Activated naive CD4-positive, alpha-beta T cell treated with Interleukin-2 at 50 U/mL for 16 hours (primary cell): ENCODE data around the gene TANC2.
"Not testable (repeated sequence)": the region's sequence is repeated elsewhere in the genome, so short reads cannot be mapped to it uniquely, and the experiment has no call there.

Source experiments
- DNase-seq: peaks from one replicate; pipeline ENCODE4 v3.0.0-alpha.2; 2020

Gene TANC2

DNA sequence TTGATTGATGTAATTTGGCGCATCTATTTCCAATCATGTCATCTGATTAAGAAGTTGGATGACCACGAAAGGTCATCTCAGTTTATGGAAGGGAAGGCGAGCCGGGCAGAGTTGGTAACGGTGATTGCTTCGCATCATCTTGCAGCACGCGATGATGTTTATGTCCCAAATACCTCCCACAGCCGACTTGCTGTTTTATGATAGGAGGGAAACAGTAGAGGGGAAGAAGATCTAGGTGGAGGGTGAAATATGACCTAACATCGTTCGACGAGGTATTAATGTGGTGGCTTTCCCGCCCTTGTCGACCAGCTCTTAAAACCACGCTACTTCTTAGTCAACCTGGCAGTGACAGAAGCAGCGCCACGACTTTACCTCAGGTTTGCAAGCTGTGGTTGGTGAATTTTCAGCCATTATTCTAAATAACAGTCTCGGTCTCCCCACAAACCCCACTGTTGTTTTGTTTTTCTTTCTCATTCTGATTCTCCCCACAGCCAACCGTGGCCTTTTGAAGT is 805 bp upstream of the TANC2 start:
- peak; percentile 68 for DNase-seq

DNA sequence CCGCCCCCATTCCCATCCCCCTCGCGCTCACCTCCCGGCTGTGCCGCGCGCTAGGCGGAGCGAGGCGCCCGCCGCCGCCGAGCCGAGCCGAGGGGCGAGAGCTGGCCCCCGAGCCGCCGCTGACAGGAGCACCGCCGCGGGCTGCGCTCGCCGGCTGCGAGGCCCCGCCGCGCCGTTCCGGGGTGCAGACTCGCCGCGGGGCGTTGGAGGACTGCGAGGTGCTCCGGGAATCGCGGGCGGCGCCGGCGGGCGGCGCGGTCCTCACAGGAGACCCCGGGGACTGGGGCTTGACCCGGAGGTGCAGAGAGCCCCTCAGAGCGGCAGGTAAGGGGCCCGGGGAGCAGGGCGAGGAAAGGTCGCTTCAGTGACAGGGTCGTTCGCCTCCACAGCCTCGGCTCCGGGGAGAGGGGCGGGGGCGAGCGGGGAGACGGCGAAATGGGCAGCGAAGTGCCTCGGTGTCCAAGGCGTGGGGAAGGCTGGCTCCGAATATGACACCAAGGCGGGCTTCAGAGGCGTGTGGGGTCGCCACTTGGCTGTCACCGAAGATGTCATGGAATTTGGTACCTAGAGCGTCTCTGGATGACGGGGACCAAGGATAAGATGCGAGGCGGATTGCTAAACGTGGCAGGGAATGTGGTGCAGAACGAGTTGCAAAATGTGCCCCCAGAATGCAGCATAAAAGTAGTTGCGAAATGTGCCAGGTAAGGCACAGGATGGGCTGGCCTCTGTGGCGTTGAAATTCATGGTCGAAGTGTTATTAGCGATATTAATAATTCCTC is 580 bp downstream of the TANC2 start:
- peak; percentile 67 for DNase-seq

DNA sequence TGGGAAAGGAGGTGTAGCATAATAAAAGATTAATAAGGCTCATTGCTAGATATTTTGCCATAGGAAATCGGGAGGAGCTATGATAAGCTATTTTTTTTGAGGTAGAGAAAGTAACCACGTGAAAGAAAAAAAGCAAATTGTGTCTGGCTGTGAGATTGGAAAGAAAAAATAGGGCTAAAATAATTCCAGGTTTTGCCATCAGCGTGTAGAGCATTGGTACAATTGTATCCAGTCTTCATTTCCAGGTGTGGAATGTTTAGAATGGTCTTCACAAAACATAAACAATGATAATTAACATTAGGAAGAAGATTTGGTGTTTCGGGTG is 1.1 kb downstream of the TANC2 start:
- DNase-seq: no peak

DNA sequence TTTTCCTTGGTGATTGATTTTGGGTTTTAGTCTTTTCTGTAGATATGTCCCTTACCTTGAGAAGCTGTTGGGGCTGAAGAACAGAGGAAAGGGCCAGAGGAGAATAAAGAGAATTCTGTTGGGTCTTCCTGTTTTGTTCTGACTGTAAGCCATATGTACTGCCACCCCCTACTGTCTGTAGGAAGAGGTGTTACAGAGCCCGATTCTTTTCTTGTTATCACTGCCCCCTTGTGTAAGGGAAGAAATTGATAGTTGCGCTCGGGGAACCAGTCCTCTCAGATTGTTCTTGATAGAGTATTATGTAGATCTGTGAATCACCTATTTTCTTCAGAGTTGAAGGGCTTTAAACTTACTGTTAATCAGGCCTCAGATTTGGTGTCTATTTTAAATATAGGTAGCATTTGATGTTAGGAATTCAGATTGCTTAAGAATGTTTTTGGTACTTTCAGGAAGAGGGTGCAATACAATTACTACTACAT is 2.4 kb downstream of the TANC2 start:
- peak; percentile 40 for DNase-seq

DNA sequence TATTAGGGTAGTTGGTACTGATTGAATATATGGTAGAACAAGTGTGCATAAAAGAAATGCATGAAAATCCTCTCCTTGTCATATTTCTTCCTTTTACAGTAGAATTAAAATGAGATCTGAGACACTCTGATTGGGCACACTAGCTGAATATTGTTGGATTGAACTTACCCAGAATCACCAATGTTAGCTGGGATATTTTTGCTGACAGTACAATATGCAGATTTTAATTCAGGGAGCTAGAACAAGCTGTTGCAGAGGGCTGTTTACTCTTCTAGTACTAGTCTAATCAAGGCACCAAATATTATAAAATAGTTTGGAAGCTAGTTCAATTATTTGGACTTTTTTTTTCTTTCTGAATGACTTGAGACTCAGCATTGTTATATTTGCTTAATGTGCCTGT is 4.6 kb downstream of the TANC2 start:
- no peak for DNase-seq

DNA sequence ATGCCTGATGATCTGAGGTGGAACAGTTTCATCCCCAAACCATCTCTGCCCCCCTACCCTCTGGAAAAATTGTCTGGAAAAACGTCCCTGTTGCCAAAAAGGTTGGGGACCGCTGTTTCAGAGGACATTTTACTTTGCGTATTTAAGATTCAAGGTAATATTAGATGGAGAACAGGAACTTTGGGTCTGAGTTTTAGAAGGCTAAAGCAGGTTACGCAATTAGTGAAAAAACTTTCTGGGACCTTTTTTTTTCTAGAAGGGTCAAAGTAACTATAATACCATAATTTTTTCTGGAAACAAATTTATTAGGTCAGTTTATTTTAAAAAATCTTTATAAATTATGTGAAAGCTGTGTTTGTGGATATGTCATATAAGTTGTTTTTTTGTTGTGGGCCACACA is 5.8 kb downstream of the TANC2 start:
- no peak for DNase-seq

DNA sequence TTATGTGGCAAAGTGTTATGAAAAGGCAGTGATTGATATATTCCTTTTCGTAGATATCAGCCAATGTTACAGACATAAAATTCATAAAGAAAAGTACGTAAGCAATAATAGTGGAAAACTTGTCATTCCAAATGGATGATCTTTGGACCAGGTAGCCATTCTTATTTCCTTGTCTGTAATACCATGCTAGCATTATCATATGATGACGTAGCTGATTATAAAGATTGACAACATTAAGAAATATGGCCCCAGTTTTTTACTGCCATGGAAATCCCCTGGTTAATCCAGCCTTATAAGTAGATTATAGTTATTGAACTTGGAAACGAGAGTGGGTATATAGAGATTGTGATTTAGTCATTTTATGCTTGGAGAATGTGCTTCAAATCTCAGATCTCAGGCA is 8.8 kb downstream of the TANC2 start:
- no peak for DNase-seq

DNA sequence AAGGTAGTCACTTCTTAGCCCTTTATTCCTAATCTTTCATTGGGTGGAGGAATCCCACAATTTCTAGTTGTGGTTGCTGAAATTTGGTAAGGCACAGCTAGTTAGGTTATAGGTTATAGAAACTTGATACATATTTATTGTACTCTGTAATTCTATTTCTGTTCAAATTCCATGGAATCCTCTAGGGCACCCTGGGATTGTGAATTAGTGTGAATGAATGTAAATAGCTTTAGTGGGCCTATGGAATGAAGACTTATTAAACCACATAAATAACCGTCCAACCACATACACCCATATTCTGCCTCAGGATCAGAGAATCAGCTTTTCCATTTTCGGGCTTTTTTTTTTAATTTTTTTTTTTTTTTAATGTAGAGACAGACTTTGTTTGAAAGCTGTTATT is 9.2 kb downstream of the TANC2 start:
- DNase-seq: no peak

DNA sequence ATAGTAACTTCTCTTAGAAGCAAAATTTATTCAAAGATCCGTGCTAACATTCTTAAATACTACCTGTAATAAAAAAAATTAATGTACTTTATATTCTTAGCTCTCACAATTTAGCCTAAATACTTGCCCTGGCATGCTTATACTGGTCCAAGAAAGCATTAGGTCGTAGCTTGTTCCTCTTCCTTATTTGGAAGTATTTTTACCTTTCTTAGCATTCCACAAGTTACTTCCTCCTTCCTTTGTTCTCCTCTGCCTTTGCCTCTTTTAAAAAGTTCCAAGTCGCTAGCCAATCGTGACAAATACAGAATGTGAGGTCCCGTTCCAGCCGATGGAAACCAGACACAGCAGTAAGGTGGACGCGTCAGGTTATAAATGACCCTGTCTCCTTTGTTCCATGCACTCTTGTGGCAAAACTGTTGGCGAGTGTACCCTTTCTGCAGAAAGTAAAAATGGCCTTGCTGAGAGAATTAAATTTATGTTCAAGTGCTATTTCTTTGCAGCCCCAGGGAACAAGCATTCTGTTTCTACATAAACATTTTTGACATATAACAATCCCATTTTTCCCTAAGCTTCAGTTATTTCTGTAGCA is 10.7 kb downstream of the TANC2 start:
- DNase-seq: not testable (repeated sequence)

DNA sequence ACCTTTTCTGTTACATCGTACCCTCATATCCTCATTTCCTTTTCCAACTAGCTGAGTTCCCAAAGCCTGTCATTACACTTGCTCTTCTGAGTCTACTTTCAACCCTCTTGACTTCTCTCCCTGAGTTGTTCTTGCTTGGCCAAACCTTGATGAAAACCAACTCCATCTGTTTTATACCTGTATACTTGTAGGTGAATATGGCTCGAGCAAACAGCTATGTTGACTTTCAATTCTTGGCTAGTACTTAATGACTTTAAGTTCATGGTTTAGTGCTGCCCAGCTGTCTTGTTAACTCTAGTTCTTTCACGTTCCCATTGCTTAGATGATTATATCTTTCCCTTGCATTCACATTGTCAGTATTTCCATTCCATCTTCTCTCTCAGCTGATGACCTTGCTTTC is 14.8 kb downstream of the TANC2 start:
- DNase-seq: no peak

DNA sequence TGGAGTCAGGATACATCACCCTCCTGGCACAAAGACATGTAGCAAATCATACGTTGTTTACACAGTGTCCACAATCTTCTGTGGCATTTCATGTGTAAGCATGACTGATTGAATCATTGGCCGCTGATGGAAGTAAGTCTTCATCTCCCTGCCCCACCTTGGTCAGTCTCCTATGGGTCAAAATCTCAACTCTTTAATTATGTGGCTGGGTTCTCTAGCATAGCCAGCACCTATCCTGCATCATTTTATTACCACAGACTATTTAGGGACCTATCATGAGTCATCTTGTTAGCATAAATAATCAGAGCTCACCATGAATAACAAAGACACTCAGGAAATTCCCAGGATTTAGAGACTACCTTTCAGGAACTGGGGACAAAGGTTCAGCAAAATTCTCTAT is 15.9 kb downstream of the TANC2 start:
- DNase-seq: no peak

DNA sequence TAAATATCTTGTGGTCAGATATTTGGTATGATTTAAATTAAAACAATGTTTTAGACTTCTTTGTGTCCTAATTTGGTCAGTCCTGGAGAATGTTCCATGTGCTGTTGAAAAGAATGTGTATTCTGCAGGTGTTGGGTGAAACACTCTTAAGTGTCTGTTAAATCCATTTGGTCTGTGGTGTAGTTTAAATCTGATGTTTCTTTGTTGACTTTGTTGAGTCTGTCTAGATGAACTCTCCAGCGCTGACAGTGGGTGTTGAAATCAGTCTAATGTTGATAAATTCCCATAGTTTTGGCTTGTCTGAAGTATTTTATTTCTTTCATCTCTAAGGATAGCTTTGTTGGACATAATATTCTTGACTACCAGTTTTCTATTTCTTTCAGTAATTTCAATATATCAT is 18.8 kb downstream of the TANC2 start:
- no peak for DNase-seq

DNA sequence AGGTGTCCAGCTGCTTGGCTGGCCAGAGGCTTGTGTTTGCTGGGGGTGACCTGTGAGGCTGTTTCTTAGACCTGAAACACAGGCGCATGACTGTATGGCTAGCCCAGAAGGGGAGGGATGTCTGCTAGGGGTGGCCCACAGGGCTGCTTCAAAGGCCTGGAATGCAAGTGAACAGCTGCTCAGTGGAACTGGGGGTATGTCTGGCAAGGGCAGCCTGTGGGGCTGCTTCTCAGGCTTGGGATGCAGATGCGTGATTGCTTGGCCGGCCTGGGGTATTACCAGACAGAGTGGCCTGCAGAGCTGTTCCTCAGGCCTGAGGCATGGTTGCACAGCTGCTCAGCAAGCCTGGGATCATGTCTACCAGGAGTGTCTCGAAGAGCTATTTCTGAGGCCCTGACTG is 20.5 kb downstream of the TANC2 start:
- DNase-seq: no peak

DNA sequence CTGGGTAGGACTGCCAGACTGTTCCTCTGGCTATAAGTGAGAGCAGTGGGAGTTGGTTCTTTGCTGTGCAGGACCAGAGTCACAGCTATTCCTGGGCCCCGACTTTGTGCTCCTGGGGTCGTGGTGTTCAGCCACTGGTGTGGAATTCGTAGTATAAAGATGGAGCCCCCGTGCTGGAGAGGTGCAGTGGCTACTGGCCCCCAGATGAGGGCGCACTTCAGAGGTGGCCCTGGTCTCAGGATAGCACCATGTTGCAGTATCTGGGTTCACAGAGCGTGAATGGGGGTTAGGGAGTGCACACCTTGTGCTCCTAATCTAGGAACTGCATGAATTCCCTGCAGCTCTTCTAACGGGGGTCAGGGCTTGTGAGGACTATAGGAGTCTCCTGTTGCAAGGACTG is 21.1 kb downstream of the TANC2 start:
- DNase-seq: no peak

DNA sequence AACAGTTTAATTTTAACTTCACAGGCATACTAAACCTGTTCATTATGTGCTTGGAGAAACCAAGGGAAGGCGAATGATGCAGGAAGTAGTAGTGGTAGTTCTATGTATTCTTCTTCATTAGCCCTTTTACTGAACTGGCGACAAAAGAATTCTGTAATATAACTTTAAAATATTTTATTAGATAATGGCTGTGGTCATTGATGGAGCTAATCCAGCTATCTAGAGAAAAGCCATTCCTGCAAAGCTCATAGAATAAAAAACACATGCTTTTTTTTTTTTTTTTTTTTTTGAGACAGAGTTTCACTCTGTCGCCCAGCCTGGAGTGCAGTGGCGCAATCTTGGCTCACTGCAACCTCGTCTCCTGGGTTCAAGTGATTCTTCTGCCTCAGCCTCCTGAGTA is 23.5 kb downstream of the TANC2 start:
- DNase-seq: no peak

DNA sequence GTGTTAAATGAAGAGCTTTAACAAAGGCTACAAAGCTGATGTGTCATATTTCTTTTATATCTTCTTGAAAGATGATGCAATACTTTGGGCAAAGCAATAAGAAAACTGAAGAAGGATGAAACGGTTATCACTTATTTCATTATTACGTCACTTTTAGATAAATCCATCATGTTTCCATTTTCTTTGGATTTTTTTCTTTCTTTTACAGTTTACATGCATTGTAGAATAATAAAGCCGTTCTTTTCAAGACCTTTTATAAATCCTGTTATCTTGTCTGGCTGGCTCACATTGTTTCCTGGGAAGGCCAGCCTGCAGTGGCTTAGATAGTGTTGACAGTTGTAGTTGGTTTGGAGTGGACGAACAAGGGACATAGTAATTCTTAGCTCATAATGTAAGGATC is 28.9 kb downstream of the TANC2 start:
- DNase-seq: no peak

DNA sequence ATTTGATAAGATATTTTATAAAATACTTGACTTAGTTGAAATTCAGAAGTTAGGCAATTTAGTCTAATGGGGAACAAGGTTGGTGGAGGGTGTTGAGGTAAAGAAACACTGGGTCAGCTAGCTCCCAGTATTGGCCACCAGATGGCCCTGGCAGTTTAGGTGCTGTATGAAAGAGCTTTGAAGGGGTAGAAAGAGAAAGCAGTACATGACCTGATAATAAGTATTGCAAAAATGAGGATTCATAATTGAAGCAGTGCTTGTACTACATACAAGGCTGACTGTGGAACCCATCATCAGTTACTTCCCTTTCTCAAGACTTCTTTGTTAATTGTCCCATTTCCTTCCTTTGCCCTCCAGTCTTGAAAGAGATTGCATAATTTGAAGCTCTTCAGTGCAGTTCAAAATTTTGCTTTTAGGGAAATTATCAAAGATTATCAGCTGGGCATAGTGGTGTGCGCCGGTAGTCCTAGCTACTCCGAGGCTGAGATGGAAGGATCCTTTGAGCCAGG is 29.4 kb downstream of the TANC2 start:
- peak; percentile 16 for DNase-seq

DNA sequence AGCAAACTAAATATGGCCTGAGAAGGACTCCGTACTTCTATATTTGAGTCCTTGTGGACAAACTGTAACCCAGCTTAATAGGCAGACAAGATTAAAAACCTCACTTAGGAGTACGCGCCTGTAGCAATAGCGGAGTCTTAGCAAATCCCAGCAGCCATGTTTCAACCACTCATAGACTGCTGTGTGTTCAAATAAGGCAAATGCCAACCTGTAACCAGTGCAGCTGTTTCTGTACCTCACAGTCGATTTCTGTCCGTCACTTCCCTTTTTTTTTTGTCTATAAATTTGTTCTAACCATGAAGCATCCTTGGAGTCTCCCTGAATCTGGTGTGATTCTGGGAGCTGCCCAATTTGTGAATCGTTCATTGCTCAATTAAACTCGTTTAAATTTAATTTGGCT is 30.2 kb downstream of the TANC2 start:
- no peak for DNase-seq

DNA sequence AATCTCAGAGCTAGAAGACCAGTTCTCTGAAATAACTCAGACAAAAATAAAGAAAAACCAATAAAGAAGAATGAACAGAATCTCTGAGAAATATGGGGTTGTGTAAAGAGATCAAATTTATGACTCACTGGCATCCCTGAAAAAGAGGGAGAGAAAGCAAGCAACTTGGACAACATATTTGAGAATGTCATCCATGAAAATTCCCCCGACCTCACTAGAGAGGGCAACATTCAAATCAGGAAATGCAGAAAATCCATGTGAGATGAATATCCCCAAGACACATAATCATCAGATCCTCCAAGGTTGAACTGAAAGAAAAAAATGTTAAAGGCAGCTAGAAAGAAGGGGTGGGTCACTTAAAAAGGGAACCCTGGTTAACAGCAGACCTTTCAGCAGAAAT is 32.1 kb downstream of the TANC2 start:
- DNase-seq: no peak

DNA sequence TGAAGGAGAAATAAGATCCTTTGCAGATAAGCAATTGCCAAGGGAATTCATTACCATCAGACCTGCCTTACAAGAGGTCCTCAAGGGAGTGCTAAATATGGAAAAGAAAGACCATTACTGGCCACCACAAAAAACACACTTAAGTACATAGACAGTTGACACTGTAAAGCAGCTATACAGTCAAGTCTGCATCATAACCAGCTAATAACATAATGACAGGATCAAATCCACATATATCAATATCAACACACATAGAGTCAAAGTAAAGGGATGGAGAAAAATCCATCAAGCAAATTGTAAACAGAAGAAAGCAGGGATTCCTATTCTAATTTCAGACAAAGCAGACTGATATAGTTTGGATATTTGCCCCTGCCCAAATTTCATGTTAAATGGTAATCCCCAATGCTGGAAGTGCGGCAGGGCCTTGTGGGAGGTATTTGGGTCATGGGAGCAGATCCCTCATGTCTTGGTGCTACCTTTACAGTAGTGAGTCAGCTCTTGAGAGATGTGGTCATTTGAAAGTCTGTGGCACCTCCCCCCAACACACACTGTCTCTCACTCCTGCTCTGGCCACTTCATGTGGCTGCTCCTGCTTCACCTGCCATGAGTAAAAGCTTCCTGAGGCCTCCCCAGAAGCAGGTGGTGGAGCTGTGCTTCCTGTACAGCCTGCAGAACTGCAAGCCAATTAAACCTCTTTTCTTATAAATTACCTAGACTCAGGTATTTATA is 32.8 kb downstream of the TANC2 start:
- no peak for DNase-seq

DNA sequence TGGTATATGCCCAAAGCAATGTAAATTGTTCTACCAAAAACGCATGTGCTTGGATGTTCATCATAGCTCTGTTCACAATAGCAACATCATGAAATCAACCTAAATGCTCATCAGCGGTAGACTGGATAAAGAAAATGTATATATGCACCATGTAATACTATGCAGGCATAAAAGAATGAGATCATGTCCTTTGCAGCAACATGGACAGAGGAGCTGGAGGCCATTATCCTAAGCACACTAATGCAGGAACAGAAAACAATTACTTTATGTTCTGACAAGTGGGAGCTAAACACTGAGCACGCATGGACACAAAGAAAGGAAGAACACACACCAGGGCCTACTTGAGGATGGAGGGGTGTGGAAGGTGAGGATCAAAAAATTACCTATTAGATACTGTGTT is 33.7 kb downstream of the TANC2 start:
- no peak for DNase-seq

DNA sequence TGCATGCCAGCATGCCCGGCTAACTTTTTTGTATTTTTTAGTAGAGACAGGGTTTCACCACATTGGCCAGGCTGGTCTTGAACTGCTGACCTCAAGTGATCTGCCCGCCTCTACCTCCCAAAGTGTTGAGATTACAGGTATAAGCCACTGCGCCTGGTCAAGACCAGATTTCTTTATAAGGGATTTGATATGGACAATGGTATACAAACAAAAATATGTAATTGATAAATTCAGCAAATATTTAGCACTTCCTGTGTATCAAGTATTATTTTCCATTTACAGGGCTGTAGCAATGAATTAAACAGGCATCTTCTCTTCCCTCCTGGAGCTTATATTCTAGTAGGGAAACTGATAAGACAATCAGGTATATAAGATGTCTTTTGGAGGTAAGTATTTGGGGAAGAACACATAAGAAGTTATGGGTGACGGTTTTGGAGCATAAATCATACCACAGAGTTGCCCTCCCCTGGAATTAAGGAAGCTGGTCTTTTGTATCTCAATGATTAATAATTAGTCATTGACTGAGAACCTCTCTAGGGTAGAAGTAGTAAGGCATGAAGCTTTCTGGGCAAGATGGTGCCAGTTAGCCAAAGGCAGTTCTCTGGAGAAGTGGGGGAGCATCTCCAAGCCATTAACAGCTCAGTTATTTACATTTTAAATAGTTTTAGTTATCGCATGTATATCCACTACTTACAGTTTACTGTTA is 35.8 kb downstream of the TANC2 start:
- DNase-seq: no peak

DNA sequence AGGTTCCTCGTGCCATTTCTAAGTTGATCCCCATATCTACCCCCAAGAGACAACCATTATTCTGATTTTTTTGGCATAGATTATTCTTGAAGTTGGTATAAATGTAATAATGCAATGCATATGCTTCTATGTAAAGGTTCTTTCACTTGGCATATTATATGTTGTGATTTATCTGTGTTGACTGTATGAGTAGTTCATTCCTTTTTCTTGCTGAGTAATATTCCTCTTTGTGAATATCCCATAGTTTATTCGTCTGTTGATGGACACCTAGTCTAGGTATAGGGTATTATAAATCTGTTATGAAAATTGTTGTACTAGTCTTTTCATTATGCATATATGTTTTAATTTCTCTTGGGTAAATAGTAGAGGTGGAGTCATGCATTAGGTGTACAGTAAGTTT is 36.6 kb downstream of the TANC2 start:
- DNase-seq: no peak
